MM.1S (cell line): Measurements from ENCODE around the gene GLCCI1.

Experiments
- CTCF ChIP-seq: fragments of 300-600 bp; sonication (generic); IDR thresholded peaks from 2 replicates; pipeline ENCODE4 v1.5.1; 2016; ENCODE audit warnings: antibody characterized with exemption, low read length, mixed read lengths
- EZH2 ChIP-seq: fragments of 300-600 bp; sonication (generic); optimal IDR thresholded peaks from 2 replicates; pipeline ENCODE3; 2017; ENCODE audit warnings: low read depth, mild to moderate bottlenecking, antibody characterized with exemption, low read length, mixed read lengths

DNA sequence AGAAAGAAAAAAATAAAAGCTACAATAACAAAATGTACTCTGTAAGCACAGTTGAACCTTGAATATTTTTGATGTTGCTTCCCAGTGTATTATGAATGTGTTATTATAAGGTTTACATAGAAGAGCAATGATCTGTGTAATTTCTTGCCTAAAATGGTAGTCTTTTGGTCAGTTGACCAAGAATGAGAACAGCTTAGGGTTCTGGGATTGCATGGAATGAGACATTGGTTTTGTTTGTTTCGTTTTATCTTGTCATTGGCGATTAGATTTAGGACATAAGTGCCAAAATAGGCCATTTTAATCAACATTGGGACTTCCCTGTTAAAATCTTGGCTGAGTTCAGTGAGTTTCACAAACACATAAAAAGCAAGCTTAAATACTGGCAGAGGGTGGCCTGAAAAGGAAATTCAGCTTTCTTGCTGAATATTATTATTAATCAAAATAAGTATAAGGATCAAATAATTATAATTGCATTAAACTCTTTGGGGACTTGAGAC lies 49.1 kb upstream of the GLCCI1 start:
- no peak for TF ChIP-seq CTCF
- TF ChIP-seq EZH2, result no peak
